ENCODE results near the gene CFAP99.

DNA sequence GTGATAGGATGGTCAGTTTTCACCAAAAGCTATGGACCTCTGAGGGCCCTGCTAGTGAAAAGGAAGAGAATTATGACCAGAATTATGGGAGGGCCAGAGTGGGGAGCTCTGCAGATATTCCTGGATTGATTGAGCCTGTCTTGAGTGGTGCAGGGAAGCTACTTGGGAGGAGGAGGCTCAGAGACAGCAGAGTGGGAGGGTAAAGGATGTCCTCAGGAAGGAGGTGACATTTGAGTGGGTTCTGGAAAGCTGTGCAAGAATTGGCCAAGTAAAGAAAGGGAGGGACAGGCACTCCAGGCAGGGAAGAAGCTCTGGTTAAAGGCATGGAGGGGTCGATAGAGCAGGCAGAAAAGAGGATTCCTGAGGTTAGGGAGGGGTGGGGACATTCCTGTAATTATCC lies 74.2 kb downstream of the CFAP99 start:
- TF ChIP-seq, protein P1, sequence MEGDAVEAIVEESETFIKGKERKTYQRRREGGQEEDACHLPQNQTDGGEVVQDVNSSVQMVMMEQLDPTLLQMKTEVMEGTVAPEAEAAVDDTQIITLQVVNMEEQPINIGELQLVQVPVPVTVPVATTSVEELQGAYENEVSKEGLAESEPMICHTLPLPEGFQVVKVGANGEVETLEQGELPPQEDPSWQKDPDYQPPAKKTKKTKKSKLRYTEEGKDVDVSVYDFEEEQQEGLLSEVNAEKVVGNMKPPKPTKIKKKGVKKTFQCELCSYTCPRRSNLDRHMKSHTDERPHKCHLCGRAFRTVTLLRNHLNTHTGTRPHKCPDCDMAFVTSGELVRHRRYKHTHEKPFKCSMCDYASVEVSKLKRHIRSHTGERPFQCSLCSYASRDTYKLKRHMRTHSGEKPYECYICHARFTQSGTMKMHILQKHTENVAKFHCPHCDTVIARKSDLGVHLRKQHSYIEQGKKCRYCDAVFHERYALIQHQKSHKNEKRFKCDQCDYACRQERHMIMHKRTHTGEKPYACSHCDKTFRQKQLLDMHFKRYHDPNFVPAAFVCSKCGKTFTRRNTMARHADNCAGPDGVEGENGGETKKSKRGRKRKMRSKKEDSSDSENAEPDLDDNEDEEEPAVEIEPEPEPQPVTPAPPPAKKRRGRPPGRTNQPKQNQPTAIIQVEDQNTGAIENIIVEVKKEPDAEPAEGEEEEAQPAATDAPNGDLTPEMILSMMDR (optimal IDR thresholded peaks at IDR 0.05 in 1 of 3, IDR thresholded peaks at IDR 0.05 in 1 of 3, conservative IDR thresholded peaks at IDR 0.05 in 1 of 3; ENCODE audit: extremely low read depth in 1 of 3, insufficient read depth in 2 of 3, low read length in 3 of 3) = no peak
- TF ChIP-seq EZH2 (IDR thresholded peaks at IDR 0.05; ENCODE audit: low read length) = no peak

Data from keratinocyte (primary cell).